DMS53 treated with DMSO at 0.1 percent for 48 hours (cell line): ENCODE data around the gene FRS2.
A peak's percentile ranks its signal among the peaks of the same experiment; 100 is the strongest.
"Not testable (repeated sequence)": the region's sequence is repeated elsewhere in the genome, so short reads cannot be mapped to it uniquely, and the experiment has no call there.

Source experiments
- DNase-seq: peaks from one replicate; lab custom pipeline; 2025; ENCODE audit not compliant: unreplicated experiment; lab: John Stamatoyannopoulos, UW

Gene FRS2, protein sequence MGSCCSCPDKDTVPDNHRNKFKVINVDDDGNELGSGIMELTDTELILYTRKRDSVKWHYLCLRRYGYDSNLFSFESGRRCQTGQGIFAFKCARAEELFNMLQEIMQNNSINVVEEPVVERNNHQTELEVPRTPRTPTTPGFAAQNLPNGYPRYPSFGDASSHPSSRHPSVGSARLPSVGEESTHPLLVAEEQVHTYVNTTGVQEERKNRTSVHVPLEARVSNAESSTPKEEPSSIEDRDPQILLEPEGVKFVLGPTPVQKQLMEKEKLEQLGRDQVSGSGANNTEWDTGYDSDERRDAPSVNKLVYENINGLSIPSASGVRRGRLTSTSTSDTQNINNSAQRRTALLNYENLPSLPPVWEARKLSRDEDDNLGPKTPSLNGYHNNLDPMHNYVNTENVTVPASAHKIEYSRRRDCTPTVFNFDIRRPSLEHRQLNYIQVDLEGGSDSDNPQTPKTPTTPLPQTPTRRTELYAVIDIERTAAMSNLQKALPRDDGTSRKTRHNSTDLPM

GRCh38 chr12:69470189-69471075 lies at the start of gene FRS2:
TSS of gene FRS2 (plus strand) at chr12:69470388. CDS start at chr12:69569031, 98,643 bp downstream.
- peak; percentile 86 for DNase-seq

DNA sequence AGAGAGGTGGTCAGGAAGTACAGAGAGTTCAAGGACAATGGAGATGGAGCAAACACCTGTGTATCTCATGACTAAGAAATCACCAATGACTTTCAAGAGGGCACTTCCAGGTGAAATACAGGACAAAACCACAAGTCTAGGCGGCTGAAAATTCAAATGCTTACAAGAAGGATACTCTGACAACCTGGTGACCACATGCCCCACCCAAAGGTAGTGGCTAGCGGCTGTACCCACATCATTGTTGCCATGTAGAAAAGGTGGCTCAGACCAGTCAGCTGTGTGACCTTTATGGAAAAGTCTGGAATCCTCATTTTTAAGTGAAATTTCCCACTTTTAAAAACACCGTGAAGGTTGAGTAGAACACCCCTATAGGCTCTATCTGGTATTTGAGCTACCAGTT lies 48.6 kb upstream of the FRS2 start:
- DNase-seq: no peak

DNA sequence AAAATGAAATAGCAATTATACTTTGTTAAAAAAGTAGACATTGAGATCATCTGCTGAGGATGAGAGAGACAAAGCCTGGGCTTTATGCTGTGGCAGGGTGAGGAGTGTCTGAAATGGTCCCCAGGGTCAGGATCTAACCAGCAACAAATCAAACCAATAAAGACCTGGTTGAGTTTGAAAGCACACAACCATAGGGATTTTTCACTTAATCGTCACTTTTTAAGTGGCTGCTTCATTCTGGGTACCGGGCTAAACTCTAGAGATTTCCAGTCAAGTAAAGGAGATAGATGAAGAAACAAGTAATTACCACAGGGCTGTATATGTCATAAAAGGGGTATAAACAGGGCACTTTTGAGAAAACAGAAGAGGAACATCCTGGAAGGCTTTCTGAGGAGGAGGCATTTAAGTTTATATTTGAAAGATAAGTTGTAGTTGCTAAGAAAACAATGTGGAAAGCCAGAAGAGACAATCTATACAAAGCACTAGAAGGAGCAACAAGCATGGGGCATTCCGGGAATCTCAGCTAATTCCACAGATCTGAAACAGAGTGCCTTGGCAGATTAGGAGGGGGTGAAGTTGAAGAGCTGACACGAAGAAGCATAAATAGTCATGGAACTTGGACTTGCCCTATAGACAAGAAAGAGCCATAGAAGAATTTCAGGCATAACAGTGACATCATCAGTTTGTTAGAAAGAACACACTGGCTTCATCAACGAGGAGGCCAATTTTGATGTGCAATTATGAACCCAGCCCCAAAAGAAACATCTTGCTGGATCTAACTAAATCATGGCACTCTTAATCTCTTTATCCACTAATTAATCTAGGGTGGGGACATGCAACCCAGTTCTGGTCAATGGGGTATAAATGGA lies 46.9 kb upstream of the FRS2 start:
- DNase-seq: no peak

DNA sequence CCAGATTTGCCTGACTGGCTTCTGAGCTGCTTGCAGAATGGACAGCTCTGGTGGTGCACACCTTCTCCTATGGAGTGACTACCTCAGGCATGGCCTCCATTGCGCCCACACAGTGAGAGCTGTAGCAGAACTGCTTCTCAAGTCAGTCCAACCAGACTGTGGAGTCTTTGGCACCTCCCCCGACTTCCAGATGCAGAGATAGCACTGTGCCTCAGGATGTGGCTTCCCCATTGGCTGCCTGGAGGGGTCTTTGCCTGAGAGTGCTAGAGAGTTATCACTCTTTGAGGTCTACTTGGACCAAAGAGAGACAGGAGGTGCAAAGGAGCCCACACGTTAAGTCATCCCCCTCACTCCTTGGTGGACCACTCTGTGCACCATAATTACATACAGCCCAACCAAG lies 44.8 kb upstream of the FRS2 start:
- no peak for DNase-seq

- no peak for DNase-seq
Observed at GRCh38 chr12:69428351-69429073, 41.7 kb upstream of the FRS2 start.

DNA sequence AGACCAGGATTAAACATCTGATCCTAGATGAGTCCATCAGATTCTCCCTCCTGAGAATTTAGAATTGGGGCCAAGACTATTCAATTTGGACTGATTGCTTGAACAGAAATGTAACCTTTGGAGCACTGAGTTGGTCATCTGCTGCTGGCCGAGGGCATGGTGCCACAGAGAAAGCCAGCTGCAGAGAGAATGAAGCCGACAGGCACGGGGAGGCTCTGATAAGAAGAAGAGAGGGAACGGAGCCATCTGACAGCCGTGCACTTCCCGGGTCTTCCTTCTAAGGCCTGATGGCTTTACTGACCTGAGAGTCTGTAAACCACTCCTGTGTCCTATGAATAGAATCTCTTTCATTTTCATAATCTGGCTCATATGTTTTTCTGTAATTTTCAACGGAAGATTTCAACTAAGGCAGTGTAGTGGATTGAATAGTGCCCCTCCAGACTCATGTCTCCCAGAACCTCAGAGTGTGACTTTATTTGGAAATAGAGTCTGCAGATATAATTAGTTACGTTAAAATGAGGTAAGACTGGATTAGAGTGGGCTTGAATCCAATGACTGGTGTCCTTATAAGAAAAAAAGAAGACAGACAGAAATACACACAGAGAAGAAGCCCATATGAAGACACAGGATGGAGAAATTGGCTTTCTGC lies 39.1 kb upstream of the FRS2 start:
- DNase-seq: no peak

- no peak for DNase-seq
Observed at GRCh38 chr12:69431591-69432222, 38.5 kb upstream of the FRS2 start.

DNA sequence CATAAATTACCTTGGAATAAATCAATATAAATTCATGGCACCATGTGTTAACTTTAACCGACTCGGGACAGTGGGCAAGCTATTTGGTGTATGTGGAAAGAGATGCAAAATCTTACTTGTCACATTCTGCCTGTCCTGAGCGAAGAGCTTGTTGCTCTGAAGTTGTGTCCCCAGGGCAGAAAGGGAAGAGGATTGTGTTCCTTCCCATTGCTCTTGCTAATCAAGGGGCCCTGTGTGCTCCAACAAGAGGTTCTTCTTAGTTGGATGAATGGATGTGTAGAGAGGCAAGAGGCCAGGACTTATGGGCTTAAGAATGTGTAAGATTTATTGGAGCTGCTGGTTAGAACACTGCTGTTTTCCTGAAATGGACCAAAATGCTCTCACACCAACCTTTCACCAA lies 36.5 kb upstream of the FRS2 start:
- DNase-seq: no peak

- no peak for DNase-seq
Observed at GRCh38 chr12:69435644-69436043, 34.5 kb upstream of the FRS2 start.

DNA sequence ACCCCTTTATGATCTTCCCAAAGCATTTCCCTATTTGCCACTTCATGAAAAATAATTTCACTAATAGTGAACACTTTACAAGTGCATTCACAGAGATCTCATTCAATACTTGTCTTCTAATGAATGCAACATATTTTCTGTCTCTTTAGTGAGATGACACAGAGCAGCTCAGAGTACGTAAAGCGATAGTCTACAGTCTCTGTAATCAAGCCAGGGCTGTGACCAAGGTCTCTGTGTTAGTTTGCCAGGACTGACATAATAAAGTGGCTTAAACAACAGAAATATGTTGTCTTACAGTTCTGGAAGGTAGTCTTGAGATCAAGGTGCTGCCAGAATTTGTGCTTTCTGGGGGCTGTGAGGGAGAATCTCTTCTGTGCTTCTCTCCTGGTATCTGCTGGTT lies 33.1 kb upstream of the FRS2 start:
- DNase-seq: no peak

DNA sequence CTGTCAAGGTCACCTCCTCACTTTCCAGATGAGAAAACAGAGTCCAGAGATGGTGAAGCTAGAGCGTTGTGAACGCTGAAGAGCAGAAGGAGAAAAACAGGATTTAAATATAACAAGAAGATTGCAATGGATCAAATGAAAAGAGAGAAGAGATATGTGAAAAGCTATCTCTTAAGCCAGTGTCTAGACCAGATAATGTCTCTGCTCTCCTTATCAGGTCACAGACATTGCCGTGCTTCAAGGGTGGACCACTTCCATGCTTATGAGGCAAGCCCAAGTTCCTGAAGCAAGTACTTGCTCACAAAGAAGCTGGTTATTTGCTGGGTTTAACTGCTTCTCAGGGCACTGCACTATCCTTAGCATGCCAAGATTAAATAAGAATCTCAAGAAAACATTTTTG lies 31.6 kb upstream of the FRS2 start:
- DNase-seq: no peak

DNA sequence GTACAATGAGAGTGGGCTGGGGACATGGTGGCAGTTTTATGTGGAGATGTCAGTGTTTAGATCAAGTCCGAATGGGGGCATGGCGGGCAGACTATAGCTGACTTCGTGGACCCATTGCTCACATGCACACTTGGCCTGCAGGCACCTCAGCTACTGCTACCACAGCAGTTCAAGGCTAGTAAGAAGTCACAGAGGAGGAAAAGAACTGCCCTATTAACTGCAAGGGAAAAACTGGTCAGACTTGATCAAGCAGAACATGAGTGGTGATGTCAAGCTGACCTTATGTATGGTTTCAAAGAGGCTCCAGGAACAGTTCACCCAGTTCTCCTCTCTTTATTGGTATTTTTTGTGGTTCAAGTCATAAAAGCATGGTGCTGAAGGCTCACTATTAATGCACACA lies 30.2 kb upstream of the FRS2 start:
- DNase-seq: peak; percentile 57

DNA sequence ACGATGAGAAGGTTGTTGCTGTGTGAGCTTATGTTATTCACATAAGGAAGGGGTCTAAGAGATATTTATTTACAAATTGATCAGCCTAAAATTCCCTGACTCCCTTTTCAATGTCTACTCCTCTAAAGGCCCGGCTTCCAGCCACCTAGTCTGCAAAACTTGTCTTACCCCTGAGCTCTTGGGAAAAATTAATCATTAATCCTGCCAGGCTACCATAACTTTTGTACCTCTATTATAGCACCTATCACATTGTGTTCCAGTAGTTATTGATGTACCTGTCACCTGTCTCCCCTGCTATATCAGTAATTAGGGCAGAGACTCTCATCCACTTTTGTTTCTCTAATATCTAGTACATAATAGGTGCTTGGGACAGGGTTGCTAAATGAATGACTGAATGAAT lies 29.3 kb upstream of the FRS2 start:
- DNase-seq: peak; percentile 44

GRCh38 chr12:69442894-69443293 lies 27.3 kb upstream of the FRS2 start:
- DNase-seq: no peak

GRCh38 chr12:69443916-69444315 lies 26.3 kb upstream of the FRS2 start:
- no peak for DNase-seq

DNA sequence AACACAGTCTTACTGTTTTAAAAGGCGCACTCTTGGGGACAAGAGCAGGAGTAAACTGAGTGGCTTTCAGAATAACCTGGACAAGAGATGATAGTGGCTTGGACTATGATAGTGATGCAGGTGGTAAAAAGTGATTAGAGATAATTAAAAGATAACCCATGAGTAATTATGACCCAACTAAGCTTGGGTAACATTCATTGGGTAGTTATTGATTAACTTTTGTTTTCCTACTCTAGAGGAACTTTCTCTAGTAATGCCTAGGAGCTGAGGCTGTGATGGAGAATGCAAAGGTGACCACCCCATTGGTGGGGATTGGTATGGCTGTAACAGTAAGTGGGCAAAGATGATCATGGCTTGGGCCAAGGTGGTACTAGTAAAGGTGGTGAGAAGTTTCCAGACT lies 22.3 kb upstream of the FRS2 start:
- DNase-seq: no peak

DNA sequence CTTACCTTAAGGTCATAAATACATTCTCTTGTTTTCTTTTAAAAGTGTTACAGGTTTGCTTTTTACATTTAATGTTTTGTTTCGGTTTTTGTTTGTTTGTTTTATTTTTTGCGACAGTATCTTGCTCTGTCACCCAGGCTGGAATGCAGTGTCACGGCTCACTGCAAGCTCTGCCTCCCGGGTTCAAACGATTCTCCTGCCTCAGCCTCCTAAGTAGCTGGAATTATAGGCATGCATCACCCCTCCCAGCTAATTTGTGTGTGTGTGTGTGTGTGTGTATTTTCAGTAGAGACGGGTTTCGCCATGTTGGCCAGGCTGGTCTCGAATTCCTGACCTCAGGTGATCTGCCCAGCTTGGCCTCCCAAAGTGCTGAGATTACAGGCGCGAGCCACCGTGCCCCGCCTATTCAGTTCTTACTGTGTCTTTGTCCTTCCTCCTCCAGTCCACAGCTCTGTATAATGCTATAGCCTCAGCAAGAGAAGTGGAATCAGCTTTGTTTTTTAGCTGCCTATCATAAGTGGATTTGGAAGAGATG lies 17.5 kb upstream of the FRS2 start:
- not testable (repeated sequence) for DNase-seq

- no peak for DNase-seq
Observed at GRCh38 chr12:69456239-69456638, 13.9 kb upstream of the FRS2 start.

DNA sequence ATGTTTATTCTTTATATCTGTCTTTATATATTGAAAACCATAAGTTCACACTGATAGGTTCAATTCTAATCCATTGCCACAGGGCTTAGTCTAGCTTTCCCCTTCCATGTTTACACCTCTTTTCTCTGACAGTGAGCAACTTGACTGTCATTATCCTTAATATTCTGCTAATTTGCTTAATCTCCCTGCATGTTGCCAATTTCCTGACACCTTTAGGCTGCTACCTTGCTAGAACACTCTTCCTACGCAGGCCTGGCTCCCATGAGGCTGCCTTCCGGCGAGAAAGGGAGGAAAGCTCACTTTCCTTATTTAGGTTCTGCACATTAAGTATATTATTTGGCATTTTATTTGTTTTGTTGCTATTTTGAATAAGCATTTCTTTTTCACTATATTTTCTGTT lies 12.8 kb upstream of the FRS2 start:
- no peak for DNase-seq
